Activated CD4-positive, alpha-beta T cell treated with anti-CD3 and anti-CD28 coated beads, Interleukin-2, amount 50 U/mL, for 24 hours (primary cell): ENCODE data around the gene OR10P1.
"Not testable (repeated sequence)": the region's sequence is repeated elsewhere in the genome, so short reads cannot be mapped to it uniquely, and the experiment has no call there.

Experiments
- DNase-seq, 2 donors: peaks; one replicate each; pipeline ENCODE4 v3.0.0-alpha.2; 2020; ENCODE audit warnings: low read depth in 1 of 2, low spot score in 1 of 2

The OR10P1 gene

DNA sequence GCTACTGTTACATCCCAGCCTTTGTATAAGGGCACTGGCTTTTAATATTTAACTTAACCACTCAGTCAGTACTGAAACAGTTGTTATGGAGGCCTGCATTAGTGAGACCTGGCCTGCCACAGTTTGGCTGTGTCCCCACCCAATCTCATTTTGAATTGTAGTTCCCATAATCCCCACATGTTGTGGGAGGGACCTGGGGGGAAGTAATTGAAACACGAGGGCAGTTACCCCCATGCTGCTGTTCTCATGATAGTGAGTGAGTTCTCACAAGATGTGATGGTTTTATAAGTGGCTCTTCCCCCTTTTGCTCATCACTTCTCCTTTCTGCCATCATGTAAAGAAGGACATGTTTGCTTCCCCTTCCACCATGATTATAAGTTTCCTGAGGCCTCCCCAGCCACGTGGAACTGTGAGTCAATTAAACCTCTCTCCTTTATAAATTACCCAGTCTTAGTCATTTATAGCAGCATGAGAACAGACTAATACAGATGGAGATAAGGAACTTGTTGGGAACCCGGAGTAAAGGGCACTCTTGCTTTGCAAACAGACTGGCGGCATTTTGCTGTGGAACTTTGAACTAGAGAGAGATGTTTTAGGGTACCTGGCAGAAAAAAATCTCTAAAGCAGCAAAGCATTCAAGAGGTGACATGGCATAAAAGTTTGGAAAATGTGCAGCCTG lies 14.1 kb downstream of the OR10P1 start:
- not testable (repeated sequence) for DNase-seq

DNA sequence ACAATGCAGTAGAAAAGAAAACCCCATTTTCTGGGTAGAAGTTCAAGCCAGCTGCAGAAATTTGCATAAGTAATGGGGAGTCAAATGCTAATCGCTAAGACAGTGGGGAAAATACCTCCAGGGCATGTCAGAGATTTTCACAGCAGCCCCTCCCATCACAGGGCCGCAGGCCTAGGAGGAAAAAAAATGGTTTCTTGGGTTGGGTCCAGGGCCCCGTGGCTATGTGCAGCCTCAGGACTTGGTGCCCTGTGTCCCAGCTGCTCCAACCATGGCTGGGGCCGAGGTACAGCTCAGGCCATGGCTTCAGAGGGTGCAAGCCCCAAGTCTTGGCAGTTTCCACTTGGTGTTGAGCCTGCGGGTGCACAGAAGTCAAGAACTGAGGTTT lies 14.6 kb downstream of the OR10P1 start:
- DNase-seq = no peak

DNA sequence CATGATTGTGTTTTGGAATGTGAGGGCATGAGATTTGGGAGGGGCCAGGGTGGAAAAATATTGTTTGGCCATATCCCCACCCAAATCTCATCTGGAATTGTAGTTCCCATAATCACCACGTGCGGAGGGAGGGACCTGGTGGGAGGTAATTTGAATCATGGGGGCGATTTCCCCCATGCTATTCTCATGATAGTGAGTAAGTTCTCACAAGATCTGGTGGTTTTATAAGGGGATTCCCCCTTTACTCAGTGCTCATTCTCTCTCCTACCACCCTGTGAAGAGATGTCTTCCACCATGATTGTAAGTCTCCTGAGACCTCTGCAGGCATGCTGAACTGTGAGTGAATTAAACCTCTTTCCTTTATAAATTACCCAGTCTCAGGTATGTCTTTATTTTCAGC lies 15.7 kb downstream of the OR10P1 start:
- peak in 1 of 2 donors; percentile 45 for DNase-seq

DNA sequence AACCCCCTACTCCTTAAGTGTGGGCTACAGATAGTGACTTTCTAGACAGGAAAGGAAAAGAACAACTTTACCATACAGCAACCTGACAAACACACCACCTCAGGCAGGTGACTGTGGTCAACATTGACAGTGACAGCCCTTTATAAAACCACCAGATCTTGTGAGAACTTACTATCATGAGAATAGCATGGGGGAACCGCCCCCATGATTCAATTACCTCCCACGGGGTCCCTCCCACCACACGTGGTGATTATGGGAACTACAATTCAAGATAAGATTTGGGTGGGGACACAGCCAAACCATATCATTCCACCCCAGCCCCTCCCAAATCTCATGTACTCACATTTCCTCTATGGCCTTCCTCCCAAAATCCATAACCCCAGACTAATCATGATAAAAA lies 16.3 kb downstream of the OR10P1 start:
- DNase-seq = no peak

DNA sequence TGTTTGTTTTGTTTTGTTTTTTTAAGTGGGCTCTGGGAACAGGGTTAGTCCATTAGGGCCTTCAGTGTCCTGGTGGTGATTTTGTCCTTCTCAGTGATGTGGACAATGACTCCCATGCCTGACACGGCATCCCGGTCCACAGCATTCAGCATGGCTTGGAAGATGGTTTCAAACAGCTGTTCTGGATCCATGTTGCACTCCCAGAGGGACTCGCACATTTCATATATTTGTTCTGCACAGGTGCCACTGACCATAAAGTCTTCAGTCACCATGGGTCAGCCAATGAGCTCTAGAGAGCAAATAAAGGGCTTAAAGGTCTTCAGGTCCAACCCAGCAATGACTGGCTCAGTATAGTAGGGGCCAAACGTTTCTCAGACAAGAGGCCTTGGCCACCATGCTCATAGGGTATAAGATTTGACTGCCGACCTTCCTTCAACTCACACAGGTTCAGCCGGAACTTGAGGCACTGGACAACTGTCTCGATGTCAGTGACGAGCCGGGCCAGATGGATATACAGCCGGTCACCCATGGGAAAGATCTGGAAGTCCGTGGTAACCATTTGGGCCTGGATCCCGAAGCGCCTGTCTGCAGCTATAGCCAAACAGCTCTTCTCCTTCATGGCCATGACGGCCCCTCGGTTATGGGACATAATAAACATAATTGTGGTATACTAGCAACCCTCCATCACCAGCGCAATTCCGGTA lies 18.0 kb downstream of the OR10P1 start:
- no peak for DNase-seq

DNA sequence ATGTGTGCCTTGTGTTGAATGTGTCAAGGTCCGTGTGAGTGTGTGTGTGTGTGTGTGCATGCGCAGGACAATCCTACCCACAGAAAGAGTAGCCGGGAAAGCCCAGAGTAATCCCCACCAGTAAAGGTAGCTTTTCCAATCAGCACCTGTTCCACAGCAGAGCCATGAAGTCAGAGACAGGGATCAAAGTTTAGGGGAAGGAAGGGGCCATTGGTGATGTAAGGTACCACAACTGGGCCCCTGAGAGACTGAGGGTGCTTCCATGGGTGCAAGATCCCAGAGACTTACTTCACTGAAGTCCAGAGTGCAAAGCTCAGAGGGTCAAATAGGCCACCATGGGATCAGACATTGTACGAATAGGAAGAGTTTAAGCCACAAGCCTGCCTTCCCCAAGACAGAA lies 20.5 kb downstream of the OR10P1 start:
- DNase-seq = no peak

DNA sequence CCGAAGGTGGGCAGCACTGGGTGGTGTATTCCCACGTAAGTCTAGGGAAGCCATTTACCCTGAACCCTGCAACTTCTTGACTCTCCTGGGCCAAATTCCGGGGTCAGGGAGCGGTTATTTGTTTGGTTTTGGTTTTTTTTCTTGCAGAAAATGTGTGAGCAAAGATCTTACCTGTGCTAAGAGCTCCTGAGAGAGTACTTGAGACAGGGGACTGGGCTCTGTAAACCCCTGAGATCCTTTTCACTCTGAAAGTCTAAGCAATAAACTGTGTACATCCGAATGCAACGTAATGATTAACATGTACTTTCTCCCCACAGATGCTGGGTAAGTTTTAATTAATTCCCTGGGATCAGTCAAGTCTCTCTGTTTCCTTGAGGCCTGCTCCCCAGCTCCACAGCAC lies 21.5 kb downstream of the OR10P1 start:
- no peak for DNase-seq

DNA sequence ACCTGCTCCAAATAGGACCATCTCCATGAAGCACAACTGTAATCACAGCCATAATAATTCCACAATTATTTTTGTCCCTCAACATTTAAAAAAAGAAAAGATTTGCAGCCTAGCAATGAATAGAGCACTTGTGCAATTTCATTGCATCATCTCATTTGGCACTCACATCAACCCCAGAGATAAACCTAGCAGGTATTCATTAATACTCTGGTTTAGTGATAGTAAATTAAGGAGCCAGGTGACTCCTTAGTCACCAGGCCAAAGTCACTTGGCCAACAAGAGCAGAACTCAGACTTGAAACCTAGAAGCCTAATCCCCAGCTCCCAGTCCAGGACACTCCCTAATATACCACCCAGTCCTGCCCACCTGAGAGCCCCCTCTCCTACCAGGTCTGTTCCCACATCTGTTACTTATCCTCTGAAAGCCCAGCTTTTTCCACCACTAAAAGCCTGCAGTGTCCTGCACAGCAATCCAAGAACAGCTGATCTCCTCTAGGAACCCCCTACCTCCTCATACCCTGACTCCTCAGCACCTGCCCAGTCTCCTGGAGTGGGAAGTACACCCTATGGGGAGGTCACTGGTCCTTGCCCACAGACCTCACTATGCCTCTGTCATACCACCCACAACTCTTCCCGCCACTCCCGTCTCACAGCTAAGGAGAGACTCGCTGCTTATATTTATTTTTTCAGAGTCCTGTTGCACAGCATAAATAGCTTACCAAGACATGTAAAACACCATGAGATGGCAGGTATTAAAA lies 22.1 kb downstream of the OR10P1 start:
- DNase-seq = no peak

DNA sequence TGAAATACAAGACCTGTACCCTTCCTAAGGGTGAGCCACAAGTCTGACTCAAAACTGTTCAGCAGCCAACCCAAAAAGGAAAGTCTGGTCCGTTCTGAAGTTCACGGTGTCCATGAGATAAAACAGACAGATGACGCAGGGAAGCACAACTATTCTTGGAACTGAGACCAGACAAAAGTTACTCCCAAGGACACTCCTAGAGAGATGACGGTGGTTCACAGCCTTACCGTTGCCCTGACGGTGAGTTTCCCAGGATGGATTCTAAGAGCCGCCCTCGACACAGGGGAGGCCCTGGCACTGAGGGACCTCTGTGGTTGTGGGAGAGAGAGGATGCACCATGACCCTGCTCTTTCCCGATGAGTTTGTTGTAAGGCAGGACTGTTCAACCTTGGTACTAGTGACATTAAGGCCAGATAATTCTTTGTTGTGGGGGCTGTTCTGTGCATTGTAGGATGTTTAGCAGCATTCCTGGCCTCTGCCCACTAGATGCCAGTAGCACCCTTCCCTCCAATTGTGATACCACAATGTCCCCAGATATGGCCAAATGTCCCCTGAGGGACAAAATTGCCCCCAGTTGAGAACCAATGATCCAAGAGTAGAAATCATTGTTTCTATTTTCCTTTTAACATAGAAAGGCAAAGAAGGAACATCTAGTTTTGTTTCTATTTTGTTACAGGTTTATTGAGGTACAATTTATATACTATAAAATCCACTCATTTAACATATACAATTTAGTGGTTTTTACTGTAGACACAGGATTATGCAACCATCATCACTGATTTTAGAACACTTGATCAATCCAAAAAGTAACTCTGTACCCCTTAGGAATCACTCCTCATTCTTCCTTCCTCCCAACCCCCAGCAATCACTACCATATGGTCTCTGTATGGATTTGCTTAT lies 23.0 kb downstream of the OR10P1 start:
- no peak for DNase-seq

DNA sequence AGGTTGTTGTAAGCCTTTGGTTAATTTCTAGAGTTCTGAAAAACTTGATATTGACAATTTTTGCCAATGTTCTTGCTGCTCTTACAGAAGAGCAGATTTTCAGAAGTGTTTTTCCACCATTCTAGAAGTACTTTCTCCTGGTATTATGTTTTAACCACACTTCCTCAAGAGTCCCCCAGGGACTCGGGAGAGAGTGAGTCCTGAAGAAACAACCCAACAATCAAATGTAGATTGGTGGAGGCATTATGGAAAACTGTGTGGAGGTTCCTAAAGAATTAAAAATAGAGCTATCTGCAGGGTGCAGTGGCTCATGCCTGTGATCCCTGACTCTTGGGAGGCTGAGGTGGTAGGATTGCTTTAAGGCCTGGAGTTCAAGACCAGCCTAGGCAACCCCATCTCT lies 26.7 kb downstream of the OR10P1 start:
- no peak for DNase-seq

DNA sequence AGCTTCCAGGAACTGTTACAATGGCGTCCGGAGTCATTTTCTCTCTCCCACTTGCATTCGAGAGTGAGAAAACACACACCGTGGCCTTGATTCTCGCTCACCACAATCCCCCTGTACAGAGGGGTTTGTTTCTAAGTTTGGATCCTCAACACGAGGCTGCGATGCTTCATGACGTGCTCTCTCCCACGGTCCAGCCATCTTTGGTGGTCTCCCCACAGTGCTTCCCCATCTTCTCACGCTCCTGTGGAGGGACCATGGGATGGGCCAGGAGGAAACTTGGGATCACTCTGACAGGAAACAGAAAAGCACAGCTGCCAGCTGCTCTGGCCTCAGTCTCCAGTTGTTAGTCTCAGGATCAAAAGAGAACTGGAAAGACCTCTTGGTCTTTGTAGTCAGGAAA lies 28.1 kb downstream of the OR10P1 start:
- no peak for DNase-seq

DNA sequence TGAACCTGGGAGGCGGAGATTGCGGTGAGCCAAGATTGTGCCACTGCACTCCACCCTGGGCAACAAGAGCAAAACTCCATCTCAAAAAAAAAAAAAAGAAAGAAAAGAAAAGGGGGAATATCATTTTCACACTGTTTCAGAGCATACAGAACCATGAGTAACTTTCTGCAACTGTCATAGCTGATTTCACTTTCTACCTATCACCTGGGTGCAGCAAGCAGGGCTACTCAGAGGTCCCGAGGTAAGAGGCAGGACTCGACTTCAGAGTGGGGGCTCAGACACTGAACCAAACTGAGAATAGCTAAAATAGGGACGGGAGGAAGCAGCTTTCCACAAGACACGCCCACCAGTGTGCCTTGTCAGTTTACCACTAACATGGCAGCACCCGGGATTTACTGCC lies 29.8 kb downstream of the OR10P1 start:
- DNase-seq = no peak

DNA sequence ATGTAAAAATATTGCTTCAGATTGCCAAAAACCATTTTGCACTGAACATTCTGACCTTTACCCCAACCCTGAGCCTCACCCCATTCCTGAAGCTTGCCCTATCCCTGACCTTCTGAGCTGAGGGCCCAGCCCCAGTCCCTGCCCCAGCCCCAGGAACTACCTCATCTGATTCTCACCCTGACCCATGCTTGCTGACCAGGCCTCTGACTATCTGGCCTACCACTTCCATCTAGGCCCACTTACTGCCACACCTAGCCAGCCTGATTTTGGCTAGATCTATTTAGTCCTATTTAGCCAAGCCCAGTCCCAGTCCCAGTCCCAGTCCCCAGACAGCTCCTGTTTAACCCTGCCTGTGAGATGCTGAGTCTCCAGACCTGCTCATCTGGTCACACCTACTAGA lies 33.6 kb downstream of the OR10P1 start:
- DNase-seq = no peak

DNA sequence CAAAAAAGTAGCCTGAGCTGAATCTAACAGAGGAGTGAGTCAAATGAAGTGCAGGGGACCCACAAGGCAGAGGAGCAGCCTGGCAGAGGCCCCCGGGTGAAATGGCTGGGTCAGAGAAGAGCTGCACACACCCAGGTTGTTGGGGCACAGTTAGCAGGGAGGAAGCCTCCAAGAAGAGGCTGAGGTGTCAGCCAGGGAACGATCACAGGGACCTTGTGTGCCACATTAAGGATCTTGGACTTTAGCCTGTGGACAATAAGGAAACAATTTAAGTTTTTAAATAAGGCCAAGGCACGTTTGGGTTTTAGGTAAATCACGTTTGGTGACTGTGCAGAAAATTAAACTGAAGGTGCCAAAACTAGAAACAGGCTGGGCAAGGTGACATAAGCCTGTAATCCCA lies 35.1 kb downstream of the OR10P1 start:
- DNase-seq = no peak

DNA sequence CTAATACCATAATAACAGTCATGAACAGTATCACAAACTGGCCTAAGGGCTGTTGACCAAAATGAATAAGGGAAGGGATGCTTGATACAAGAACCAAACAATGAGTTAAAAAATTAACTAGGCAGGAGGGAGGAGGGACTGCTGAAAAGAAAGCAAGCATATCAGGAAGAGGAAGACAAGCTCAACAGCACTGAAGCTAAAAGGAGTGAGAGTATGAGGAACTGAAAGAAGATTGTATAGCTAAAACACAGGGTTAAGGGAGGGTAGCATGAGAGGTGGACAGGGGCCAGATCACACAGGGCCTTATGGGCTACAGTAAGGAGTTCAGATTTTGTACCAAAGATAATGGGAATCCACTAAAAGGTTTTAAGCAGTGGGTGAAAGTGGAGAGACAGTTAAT lies 36.9 kb downstream of the OR10P1 start:
- no peak for DNase-seq

DNA sequence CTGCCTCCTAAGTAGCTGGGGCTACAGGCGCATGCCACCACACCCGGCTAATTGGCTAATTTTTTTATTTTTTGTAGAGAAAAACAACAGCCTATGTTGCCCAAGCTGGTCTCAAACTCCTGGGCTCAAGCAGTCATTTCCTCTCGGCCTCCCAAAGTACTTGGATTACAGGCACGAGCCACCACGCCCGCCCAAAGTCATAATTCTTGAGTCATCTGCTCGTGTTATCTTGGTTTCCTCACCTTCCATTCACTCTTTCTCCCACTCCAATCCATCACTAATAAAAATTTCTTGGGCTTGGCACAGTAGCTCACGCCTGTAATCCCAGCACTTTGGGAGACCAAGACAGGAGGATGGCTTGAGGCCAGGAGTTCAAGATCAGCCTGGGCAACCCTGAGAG lies 39.0 kb downstream of the OR10P1 start:
- no peak for DNase-seq

DNA sequence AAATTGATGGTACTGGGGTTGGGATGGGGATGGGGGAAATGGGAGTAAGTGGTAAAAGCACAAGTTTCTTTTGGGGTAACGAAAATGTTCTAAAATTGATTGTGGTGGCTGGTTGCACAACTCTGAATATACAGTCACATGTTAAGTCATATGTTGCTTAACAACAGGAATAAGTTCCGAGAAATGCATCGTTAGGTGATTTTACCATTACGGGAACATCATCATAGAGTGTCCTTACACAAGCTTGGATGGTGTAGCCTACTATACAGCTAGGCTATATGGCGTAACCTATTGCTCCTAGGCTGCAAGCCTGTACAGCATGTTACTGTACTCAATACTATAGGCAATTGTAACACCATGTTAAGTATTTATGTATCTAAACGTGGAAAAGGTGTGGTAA lies 40.0 kb downstream of the OR10P1 start:
- no peak for DNase-seq

DNA sequence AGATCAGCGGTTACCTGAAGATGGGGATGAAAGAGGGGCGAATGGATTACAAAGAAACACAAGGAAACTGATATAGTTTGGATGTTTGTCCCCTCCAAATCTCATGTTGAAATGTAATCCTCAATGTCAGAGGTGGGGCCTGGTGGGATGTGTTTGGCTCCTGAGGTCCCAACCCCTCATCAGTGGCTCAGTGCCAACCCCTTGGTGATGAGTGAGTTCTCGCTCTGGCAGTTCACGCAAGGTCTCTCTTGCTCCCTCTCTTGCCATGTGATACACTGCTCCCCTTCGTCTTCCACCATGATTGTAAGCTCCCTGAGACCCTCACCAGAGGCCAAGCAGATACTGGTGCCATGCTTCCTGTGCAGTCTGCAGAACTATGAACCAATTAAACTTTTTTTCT lies 43.0 kb downstream of the OR10P1 start:
- no peak for DNase-seq

DNA sequence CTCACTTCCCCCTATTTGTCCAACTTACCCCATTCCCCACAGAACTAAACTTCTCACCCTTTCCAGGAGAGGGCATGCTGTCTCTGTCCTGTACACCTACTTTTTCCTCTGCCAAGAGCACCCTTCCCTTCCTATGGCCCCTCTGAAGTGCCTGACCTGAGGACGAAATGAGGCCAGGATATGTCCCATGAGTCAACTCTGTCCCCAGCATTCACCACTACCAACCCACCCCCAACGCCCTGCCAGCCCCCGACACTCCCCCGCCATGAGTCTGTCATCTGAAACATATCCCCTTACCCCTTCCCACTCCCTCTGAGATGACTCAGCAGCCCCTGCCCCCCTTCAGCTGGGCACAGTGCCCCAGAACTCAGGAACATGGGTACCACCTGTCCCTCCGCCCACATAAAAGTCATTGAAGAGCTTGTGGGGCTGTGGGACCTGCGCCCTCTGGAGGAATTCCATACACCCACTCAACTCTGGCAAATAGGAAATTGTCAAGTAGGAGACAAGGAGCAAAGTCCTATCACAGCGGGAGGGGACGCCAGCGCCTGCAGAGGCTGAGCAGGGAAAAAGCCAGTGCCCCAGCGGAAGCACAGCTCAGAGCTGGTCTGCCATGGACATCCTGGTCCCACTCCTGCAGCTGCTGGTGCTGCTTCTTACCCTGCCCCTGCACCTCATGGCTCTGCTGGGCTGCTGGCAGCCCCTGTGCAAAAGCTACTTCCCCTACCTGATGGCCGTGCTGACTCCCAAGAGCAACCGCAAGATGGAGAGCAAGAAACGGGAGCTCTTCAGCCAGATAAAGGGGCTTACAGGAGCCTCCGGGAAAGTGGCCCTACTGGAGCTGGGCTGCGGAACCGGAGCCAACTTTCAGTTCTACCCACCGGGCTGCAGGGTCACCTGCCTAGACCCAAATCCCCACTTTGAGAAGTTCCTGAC lies 44.7 kb downstream of the OR10P1 start:
- DNase-seq = no peak

DNA sequence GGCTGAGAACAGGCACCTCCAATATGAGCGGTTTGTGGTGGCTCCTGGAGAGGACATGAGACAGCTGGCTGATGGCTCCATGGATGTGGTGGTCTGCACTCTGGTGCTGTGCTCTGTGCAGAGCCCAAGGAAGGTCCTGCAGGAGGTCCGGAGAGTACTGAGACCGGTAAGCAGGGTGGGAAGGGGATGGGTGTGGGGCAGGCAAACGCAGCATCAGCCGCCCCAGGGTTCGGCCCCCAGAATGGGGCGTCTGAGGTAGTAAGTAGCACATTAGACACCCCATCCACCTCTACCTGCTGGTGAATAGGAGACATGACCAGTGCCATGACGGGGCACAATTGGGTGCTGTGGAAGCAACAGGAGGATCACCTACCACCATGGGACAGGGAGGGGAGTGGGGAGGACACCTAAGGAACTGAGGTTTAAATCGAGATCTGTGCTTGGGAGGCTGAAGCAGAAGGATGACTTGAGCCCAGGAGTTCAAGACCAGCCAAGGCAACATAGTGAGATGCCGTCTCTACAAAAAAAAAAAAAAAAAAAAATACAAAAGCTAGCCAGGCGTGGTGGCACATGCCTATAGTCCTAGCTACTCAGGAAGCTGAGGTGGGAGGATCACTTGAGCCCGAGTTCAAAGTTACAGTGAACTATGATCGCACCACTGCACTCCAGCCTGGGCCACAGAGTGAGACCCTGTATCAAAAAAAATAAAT lies 45.5 kb downstream of the OR10P1 start:
- DNase-seq = no peak
